ENCODE results near the gene RNU6-9.
A peak's percentile ranks its signal among the peaks of the same experiment; 100 is the strongest.

RNU6-9 gene

GRCh38 chr19:920051-920864 lies 27.0 kb downstream of the RNU6-9 start:
- Histone ChIP-seq H3K27ac (no peak overlapping the region), H4K20me1 (peaks cover 0 to 36% (median 23%) of the 10 kb centered on the region in 11 experiments; a peak in 17 of 22 replicates), H3K4me3 (peak overlapping the region; percentile 25 to 56 (median 38); a peak in 15 of 20 replicates), H3K36me3 (no peaks in the 10 kb centered on the region), H3K9me3 (replicated peaks in 1 of 11) (no peaks in the 10 kb centered on the region), H3K9ac (peak overlapping the region in 5 of 11 experiments; percentile 5 to 42 (median 14); a peak in 4 of 22 replicates), H3K4me1 (peaks cover 50 to 55% (median 52%) of the 10 kb centered on the region in 10 experiments), H3K4me2 (peak overlapping the region; percentile 70 to 84 (median 77)), H3K27me3 (peaks cover 59 to 76% (median 63%) of the 10 kb centered on the region in 11 experiments)
- no peak for TF ChIP-seq Cebpa-rat (IDR thresholded peaks at IDR 0.05)

- H3K27ac ChIP-seq: peak overlapping the region; percentile 91 to 98 (median 96); a peak in 21 of 22 replicates
- H3K9ac ChIP-seq: peak overlapping the region; percentile 92 to 99 (median 96)
- peaks cover 19 to 32% (median 20%) of the 10 kb centered on the region in 11 experiments for H3K27me3 ChIP-seq
- H3K4me2 ChIP-seq: peak overlapping the region; percentile 79 to 99 (median 96)
- peaks cover 46 to 51% (median 48%) of the 10 kb centered on the region in 10 experiments for H3K4me1 ChIP-seq
- H4K20me1 ChIP-seq: peaks cover 13 to 31% (median 17%) of the 10 kb centered on the region in 11 experiments; a peak in 18 of 22 replicates
- peak overlapping the region; percentile 87 to 100 (median 100) for H3K4me3 ChIP-seq
- no peak for TF ChIP-seq Cebpa-rat (IDR thresholded peaks at IDR 0.05)
- no peaks in the 10 kb centered on the region for H3K9me3 ChIP-seq (replicated peaks in 1 of 11)
- H3K36me3 ChIP-seq: peaks cover 1 to 13% (median 10%) of the 10 kb centered on the region in 11 experiments; a peak in 20 of 22 replicates
Measured at GRCh38 chr19:924553-925086, 31.3 kb downstream of the RNU6-9 start.

GRCh38 chr19:925087-925525 lies 31.8 kb downstream of the RNU6-9 start:
- Histone ChIP-seq H4K20me1 (peaks cover 9 to 30% (median 18%) of the 10 kb centered on the region in 11 experiments; a peak in 16 of 22 replicates), H3K36me3 (peaks cover 6 to 18% (median 15%) of the 10 kb centered on the region in 11 experiments; a peak in 20 of 22 replicates), H3K27ac (peak overlapping the region; percentile 91 to 98 (median 96)), H3K4me3 (peak overlapping the region; percentile 87 to 100 (median 100)), H3K4me1 (peaks cover 42 to 49% (median 46%) of the 10 kb centered on the region in 10 experiments), H3K4me2 (peak overlapping the region; percentile 79 to 99 (median 96)), H3K9me3 (replicated peaks in 1 of 11) (no peaks in the 10 kb centered on the region), H3K9ac (peak overlapping the region; percentile 92 to 99 (median 96)), H3K27me3 (peaks cover 14 to 27% (median 15%) of the 10 kb centered on the region in 11 experiments)
- TF ChIP-seq Cebpa-rat (IDR thresholded peaks at IDR 0.05): no peak

GRCh38 chr19:925526-926322 lies 32.4 kb downstream of the RNU6-9 start, which contains the start of gene ARID3A:
Gene ARID3A (plus strand): TSS chr19:926035. CDS start chr19:929529, 3,494 bp downstream.
- Histone ChIP-seq H3K27ac (peak within 1 kb of the TSS; percentile 91 to 98 (median 96)), H4K20me1 (peaks cover 9 to 26% (median 20%) of the 10 kb centered on the region in 11 experiments; a peak in 15 of 22 replicates)
- no peak for TF ChIP-seq Cebpa-rat (IDR thresholded peaks at IDR 0.05)

GRCh38 chr19:926323-926588 lies 33.0 kb downstream of the RNU6-9 start:
- no peaks in the 10 kb centered on the region for H3K9me3 ChIP-seq (replicated peaks in 1 of 11)
- H4K20me1 ChIP-seq: peaks cover 9 to 31% (median 25%) of the 10 kb centered on the region in 11 experiments; a peak in 17 of 22 replicates
- H3K36me3 ChIP-seq: peaks cover 8 to 29% (median 25%) of the 10 kb centered on the region in 11 experiments; a peak in 20 of 22 replicates
- TF ChIP-seq Cebpa-rat (IDR thresholded peaks at IDR 0.05): no peak
- peak overlapping the region; percentile 44 to 97 (median 91) for H3K4me2 ChIP-seq
- H3K4me3 ChIP-seq: peak overlapping the region; percentile 87 to 100 (median 100)
- H3K27me3 ChIP-seq: peaks cover 3 to 16% (median 3%) of the 10 kb centered on the region in 11 experiments
- H3K4me1 ChIP-seq: peaks cover 35 to 45% (median 39%) of the 10 kb centered on the region in 10 experiments
- peak overlapping the region; percentile 92 to 99 (median 96) for H3K9ac ChIP-seq
- peak overlapping the region; percentile 91 to 98 (median 96) for H3K27ac ChIP-seq

More at GRCh38 chr19:925526-926322, 32.4 kb downstream of the RNU6-9 start, which contains the start of gene ARID3A:
- Histone ChIP-seq H3K4me1 (peaks cover 36 to 47% (median 40%) of the 10 kb centered on the region in 10 experiments), H3K9me3 (replicated peaks in 1 of 11) (no peaks in the 10 kb centered on the region), H3K36me3 (peaks cover 8 to 24% (median 20%) of the 10 kb centered on the region in 11 experiments; a peak in 20 of 22 replicates), H3K4me3 (peak within 1 kb of the TSS; percentile 87 to 100 (median 100)), H3K9ac (peak within 1 kb of the TSS; percentile 92 to 99 (median 96)), H3K27me3 (peaks cover 8 to 21% (median 9%) of the 10 kb centered on the region in 11 experiments), H3K4me2 (peak within 1 kb of the TSS; percentile 91 to 99 (median 96))

- peaks cover 37 to 50% (median 42%) of the 10 kb centered on the region in 10 experiments for H3K4me1 ChIP-seq
- H3K4me2 ChIP-seq: peak overlapping the region; percentile 89 to 97 (median 94)
- H3K9me3 ChIP-seq (replicated peaks in 1 of 11): no peaks in the 10 kb centered on the region
- peaks cover 13 to 36% (median 30%) of the 10 kb centered on the region in 11 experiments; a peak in 21 of 22 replicates for H4K20me1 ChIP-seq
- peaks cover 0 to 13% (median 0%) of the 10 kb centered on the region in 11 experiments; a peak in 6 of 22 replicates for H3K27me3 ChIP-seq
- TF ChIP-seq Cebpa-rat (IDR thresholded peaks at IDR 0.05): peak in 3 of 11 experiments; percentile 63 to 78 (median 77); a peak in 7 of 22 replicates
- peak overlapping the region; percentile 92 to 99 (median 96) for H3K9ac ChIP-seq
- H3K36me3 ChIP-seq: peaks cover 8 to 34% (median 27%) of the 10 kb centered on the region in 11 experiments; a peak in 20 of 22 replicates
- peak overlapping the region; percentile 87 to 100 (median 100) for H3K4me3 ChIP-seq
- H3K27ac ChIP-seq: peak overlapping the region; percentile 91 to 98 (median 96)
Measured at GRCh38 chr19:926589-927350, 33.5 kb downstream of the RNU6-9 start.

GRCh38 chr19:927351-927779 lies 34.1 kb downstream of the RNU6-9 start:
- Histone ChIP-seq H3K27me3 (peaks cover 0 to 10% (median 0%) of the 10 kb centered on the region in 11 experiments; a peak in 6 of 22 replicates), H3K36me3 (peaks cover 13 to 40% (median 30%) of the 10 kb centered on the region in 11 experiments; a peak in 20 of 22 replicates), H3K9me3 (replicated peaks in 1 of 11) (no peaks in the 10 kb centered on the region), H3K27ac (peak overlapping the region; percentile 91 to 98 (median 96); a peak in 21 of 22 replicates), H3K4me2 (peak overlapping the region; percentile 89 to 97 (median 94)), H3K4me3 (peak overlapping the region; percentile 87 to 100 (median 100)), H4K20me1 (peaks cover 19 to 42% (median 36%) of the 10 kb centered on the region in 11 experiments; a peak in 21 of 22 replicates), H3K4me1 (peaks cover 42 to 56% (median 48%) of the 10 kb centered on the region in 10 experiments), H3K9ac (peak overlapping the region; percentile 92 to 99 (median 96); a peak in 21 of 22 replicates)
- TF ChIP-seq Cebpa-rat (IDR thresholded peaks at IDR 0.05): no peak
